ENCODE measurements around the gene CD69.

The CD69 gene

DNA sequence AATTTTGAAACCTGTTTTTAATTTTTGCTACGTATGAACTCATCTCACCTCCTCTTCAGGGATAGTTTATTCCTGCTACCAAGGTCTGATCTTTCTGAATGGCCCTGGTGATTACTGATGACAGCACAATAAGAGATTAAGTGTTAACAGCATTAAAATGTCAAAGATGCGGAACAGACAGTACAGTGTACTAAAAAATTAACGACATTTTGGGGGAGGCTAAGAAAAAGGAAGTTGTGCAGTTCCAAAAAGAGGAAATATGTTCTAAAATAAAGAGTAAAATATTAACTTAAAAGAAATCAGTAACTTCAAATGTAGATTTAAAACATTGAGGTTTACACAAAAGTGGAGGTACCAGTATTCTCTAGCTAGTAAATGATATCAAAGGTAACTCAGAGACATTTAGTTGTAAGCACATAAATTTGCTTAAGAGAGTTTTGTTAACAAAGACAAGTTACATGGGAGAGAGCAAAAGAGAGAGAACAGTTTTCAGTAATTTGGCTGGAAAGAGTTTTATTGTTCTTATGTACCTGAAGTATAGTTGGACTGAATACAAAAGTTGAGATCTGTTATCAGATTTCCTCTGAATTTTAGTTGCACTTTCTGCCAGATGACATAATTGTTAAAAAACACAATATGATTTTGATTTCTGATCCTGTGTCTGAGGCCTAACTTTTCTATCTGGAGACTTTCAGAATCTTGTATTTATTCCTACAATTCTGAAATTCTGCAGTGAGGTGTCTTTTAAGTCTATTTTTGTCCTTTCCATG, 23.6 kb downstream of the CD69 start:
- DNase-seq (ENCODE audit: low read depth in 2 of 2), result no peak
- no peak overlapping the region for H3K4me3 ChIP-seq (replicated peaks in 1 of 2; ENCODE audit: low read depth in 2 of 2, low read length in 2 of 2)
- TF ChIP-seq, protein P1, sequence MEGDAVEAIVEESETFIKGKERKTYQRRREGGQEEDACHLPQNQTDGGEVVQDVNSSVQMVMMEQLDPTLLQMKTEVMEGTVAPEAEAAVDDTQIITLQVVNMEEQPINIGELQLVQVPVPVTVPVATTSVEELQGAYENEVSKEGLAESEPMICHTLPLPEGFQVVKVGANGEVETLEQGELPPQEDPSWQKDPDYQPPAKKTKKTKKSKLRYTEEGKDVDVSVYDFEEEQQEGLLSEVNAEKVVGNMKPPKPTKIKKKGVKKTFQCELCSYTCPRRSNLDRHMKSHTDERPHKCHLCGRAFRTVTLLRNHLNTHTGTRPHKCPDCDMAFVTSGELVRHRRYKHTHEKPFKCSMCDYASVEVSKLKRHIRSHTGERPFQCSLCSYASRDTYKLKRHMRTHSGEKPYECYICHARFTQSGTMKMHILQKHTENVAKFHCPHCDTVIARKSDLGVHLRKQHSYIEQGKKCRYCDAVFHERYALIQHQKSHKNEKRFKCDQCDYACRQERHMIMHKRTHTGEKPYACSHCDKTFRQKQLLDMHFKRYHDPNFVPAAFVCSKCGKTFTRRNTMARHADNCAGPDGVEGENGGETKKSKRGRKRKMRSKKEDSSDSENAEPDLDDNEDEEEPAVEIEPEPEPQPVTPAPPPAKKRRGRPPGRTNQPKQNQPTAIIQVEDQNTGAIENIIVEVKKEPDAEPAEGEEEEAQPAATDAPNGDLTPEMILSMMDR (IDR thresholded peaks at IDR 0.05; ENCODE audit: low read depth, low read length), result no peak

DNA sequence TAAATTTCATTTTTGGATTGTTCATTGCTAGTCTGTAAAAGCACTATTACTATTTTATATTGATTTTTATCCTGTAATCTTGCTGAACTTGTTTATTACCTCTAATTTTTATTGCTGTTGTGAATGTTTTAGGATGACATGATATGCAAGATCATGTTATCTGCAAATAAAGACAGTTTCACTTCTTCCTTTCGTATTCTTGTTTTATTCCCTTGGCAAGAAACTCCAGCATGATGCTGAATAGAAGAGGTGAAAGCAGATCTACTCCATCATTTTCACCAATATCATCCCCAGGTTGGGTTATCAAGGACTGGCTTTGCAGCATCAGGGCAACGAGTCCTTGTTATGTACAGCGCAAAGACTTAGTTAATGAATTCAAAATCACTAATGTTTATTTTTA, 25.1 kb downstream of the CD69 start:
- TF ChIP-seq, protein P1 (IDR thresholded peaks at IDR 0.05; ENCODE audit: low read depth, low read length), result no peak
- H3K4me3 ChIP-seq (replicated peaks in 1 of 2; ENCODE audit: low read depth in 2 of 2, low read length in 2 of 2), result no peak overlapping the region
- no peak for DNase-seq (ENCODE audit: low read depth in 2 of 2)

DNA sequence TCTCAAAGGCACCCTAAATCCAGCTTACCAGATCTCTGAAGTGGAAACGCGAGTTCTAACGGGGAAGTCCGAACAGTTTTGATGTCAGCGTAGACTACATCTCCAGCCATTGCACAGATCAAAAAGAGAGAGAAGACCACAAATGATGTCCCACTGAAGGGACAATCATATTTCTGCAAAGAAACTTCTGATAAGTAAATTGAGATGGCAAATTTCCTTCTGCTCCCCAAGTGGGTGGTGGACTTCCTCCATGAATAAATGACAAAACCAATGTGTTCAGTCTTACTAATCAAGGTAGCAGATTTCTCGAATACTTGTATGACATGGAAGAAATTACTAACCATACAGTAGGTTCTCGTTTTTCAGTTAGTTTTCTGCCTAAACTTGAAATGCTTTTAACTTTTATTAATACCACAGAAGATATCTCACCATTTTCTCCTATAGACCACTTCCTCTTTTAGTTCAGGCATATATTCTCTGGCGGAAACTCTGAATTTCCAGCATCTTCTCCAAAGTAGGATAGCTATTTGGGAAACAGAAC, 27.7 kb downstream of the CD69 start, which contains the start of gene CLECL1:
Gene CLECL1 (minus strand): TSS at position 177 of the 541 bp plus-strand sequence.
- no peak within 1 kb of the TSS for H3K4me3 ChIP-seq (replicated peaks in 1 of 2; ENCODE audit: low read depth in 2 of 2, low read length in 2 of 2)
- no peak for DNase-seq (ENCODE audit: low read depth in 2 of 2)
- TF ChIP-seq, protein P1 (IDR thresholded peaks at IDR 0.05; ENCODE audit: low read depth, low read length), result no peak

DNA sequence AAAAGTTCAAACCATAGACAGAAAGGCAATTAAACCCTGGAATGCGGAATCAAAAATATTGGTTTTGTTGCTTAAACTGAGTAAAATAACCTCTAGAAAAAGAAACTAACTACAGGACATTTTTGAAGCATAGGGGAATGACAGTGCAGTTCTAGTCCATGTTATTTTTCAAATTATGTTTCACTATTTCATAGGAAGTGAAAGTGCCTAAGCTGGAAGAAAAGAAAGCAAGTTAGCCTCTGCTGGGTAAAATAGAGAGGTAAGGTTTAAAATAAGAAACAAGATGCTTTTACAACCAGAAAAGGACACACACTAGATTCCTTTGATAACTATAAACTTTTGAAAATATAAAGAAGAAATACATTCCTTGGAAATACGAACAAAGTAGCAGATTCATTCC, 28.9 kb downstream of the CD69 start:
- TF ChIP-seq, protein P1 (IDR thresholded peaks at IDR 0.05; ENCODE audit: low read depth, low read length), result no peak
- no peak overlapping the region for H3K4me3 ChIP-seq (replicated peaks in 1 of 2; ENCODE audit: low read depth in 2 of 2, low read length in 2 of 2)
- no peak for DNase-seq (ENCODE audit: low read depth in 2 of 2)

DNA sequence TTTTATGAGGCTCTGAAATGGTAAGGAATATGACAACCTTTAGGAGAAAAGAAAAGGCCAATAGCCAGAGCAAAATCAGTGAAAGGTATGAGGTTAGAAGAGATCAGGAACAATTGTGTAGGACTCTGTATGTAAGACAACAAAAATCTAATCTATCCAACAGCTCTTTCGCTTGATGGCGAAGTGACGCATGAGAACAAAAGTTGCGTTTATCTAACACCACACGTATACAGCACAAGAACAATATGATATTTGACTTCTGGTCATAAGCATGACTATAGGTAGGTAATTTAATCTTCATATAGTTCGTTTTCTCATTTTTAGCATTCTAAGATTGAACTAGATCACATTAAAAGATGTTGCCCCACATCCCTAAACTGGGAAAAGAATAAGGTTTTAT, 29.3 kb downstream of the CD69 start:
- H3K4me3 ChIP-seq (replicated peaks in 1 of 2; ENCODE audit: low read depth in 2 of 2, low read length in 2 of 2), result no peak overlapping the region
- no peak for DNase-seq (ENCODE audit: low read depth in 2 of 2)
- TF ChIP-seq, protein P1 (IDR thresholded peaks at IDR 0.05; ENCODE audit: low read depth, low read length), result no peak

DNA sequence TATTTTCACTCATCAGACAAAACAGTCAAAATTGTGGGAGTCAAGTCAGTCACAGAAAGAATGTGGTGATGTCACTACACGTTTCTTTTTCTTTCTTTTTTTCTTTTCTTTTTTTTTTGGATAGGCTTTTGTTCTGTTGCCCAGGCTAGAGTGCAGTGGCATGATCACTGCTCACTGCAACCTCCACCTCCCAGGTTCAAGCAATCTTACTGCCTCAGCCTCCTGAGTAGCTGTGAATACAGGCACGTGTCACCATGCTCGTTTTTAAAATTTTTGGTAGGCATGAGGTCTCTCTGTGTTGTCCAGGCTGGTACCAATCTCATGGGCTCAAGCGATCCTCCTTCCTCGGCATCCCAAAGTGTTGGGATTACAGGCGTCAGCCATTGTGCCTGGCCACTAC, 30.1 kb downstream of the CD69 start:
- no peak overlapping the region for H3K4me3 ChIP-seq (replicated peaks in 1 of 2; ENCODE audit: low read depth in 2 of 2, low read length in 2 of 2)
- DNase-seq (ENCODE audit: low read depth in 2 of 2), result no peak
- TF ChIP-seq, protein P1 (IDR thresholded peaks at IDR 0.05; ENCODE audit: low read depth, low read length), result no peak
